HCEC 1CT (cell line): ENCODE data around the gene BARHL1.

Experiments used
- DNase-seq: peaks from one replicate; pipeline ENCODE4 v3.0.0-alpha.2; 2017

Gene BARHL1

DNA sequence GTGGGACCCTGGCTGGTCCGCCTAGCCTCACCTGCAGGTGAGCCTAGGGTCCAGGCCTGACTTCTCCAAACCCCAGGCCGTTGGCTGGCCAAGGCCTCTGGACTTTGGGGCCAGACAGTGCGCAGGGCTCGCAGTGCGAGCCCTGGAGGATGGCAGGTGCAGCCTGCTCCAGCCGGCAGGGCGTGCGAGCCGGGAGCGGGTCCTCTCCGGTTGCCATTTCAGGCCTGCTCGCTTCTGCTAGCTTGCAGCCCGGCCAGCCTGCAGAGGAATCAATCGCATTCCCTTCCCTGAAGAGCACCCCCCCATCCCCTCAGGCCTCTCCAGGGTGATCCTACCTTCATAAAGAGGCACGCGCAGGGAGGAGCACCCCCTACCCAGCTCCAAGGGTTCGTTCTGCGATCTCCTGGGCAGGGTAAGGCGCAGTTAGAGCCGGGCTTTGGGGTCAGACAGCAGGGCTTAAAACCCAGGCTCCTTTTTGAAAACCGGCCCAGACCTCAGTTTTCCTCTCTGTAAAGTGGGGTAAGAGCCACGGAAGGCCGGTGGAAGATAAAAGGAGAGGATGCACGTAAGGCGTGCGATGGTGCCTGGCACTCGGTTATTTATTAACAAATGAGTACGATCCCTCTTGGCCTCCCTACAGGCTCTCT, 6.2 kb downstream of the BARHL1 start:
- DNase-seq = no peak

DNA sequence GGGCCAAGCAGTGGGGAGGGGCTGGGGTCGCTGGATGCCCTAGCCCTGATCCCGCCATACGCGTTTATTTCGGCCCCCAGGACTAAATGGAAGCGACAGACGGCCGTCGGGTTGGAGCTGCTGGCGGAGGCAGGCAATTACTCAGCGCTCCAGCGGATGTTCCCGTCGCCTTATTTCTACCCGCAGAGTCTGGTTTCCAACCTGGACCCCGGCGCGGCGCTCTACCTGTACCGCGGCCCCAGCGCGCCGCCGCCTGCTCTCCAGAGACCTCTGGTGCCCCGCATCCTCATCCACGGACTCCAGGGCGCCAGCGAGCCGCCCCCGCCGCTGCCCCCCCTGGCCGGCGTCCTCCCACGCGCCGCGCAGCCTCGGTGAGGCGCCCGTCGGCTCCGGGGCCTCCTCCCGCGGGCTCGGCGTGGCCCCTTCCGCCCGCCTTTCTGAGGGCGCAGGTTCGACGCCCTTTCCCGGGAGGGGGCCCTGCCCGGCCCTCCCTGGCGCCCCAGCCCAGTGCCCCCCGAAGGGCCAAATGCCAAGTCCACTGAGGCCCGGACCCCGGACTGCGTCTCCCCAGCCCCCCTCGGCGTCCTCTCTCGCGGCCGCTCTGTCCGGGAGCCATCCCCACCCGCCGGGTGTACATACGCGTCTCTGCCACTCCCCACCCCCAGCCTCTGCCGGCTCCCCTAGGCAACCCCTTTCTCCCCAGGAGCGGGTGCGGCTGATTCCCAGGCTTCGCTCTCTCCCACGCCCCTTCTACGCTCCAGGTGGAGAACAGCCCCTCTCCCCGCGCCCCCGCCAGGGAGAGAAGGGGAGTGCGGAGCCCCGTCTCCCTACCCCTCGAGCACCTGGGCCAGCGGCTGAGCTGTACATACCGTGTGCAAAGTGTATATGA, 7.0 kb downstream of the BARHL1 start:
- no peak for DNase-seq

DNA sequence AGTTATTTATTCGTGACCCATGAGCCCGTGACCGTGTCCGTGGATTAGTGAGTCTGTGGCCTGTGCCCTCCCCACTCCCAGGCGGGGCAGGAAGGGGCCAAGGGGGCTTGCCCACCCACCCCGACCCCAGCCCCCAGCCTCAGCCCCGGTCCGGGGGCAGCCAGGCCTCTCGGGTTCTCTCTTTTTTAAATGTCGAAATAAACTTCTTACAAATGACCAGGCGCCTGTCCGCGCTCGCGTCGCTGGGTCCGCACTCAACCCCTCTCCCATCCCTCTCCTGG, 7.6 kb downstream of the BARHL1 start:
- no peak for DNase-seq

DNA sequence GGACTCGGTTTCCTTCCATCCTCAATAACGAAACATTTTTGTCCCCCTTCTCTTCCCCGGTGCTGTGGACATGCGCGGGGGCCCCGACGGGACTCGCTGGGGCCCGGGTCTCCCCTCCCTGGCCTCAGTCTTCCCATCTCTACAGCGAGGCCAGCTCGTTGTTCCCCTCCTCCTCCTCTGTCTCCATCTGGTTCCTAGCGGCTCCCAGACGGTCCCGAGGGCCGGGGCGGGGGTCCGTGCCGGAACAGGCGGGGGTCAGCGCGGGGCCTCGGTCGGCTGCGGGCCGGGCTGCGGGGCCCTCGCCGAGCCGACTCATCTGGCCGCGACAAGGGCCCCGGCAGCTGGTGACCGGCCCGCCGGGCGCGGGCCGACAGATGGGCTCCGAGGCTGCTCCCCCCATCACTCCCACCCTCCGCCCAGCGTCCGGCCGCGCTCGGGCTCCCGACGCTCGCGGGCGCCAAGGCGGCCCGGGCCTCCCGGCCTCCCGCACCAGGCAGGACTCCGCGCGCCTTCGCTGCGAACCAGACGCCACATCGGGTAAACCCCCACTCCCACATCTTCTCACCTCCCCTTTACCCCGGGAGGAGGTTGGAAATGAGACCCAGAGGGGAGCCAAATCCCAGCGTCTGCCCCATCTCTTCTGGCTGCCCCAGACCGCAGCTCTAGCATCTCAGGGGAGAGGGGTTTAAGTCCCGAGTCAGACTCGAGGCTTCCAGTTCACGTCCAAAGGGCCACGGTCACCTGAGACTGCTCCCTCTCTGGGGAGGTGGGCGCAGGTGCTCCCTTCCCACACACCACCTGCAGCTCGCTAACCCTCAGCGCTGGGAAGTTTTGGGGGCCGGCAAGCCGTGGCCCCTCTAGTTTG, 8.1 kb downstream of the BARHL1 start:
- no peak for DNase-seq

DNA sequence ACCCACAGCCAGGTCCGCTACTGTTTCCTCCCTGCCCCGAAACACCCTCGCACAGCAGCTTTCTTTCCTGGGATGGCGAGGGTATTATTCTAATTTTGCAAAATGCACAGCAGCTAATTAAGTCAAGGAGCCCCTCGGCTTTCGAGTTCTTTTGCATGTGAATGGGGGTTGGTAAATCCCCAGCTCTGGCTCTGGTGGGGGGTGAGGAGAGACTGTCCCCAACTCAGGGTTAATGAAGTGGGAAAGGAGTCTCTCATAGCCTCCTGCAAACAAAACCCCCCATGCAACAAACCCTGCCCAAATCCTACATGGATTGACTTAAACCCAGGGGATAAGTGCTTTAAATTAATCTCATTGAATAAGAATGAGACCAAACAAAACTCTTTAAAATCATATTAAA, 8.8 kb downstream of the BARHL1 start:
- DNase-seq = no peak

DNA sequence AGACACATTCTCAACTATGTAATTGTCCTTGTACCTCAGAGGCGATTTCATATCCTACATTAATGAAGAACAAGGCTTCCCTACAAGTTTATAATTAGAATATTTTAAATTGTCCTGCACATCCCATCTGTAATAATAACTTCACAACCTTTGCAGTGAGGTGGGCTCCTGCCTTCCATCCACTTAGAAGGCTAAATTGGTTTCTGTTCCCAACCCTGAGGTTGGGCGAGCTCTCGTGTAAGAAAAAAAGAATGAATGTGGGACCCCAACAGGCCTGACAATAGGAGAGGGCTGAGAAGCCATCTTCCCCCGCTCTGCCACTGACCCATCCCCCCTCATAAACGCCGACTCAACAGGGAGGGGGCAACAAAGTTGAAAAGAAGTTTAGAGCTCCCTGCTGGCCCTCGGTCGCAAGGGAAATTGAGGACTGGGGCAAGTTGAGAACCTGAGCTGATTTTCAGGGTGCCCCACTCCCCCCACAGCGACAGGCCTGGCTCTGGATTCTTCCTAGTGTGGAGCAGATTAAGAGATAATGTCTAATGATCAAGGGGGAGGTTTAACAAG, 9.4 kb downstream of the BARHL1 start:
- no peak for DNase-seq

DNA sequence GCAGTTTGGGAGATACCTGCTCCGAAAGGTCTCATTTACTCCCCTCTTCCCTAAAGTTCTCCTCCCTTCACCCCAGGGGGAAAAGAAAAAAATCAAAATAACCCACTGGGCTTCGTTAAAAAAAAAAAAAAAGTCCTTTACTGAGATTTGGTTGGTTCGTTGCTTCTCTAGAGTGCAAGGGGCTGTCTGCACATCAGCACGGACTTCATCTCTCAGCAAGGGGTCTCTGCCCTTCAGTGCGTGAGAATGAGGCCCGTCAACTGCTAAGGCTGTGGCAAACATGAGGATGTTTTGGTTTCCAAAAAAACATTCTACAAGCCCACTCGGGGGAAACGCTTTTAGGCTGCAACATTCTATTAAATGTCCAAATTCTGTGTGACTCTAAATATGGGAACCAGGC, 10.0 kb downstream of the BARHL1 start:
- no peak for DNase-seq

DNA sequence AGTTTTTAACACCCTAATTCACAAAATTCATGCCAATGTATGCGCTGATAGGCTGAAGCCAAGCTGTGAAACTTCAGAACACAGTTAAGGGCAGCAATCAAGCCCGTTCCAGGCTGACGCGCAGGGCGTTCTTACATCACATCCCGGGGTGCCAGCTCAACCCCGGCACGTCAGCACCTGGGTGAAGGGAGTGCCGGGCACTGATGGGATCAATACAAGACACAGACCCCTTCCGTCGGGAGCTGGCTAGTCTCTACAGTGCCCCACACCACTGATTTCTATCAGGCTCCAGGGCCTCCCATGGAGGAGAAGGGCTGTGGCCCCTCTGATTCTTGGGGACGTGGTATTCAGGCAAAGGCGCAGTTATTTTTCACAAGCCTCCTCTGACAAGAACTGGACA, 12.0 kb downstream of the BARHL1 start:
- DNase-seq = no peak

DNA sequence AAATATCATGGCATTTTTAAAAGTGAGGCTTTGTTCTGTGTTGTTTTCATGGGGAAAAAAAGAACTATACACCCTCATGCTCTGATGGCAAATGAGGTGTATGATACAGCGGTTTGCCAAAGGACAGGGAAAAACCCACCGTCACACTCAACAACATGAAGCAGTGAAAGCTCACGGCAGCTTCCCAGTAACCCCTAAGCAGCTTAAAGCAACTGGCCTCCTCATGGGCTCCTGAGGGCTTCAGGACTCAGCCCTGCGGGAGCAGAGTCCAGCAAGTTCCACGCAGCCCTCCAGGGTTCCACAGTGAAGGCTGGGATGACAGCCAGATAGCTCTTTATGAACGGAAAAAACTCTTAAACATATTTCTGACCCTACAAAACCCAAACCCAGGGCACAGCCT, 12.9 kb downstream of the BARHL1 start:
- DNase-seq = no peak

DNA sequence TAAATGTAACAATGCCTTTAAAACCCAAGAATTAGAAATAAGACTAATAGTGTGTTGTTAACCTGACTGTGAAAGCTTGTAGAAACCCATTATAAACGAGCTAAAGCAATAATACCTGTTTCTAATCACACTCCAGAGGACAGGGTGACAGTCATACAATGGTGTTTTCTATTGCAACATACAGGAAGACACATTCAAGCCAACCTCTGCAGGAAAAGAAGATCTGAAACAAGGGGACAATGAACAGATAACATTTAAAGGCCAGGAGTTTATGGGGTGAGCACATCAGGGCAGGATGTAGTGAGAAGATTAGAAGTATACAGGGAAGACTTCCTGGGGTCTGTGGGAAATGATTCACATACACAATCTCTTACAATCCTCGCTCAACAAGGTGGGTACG, 13.8 kb downstream of the BARHL1 start:
- no peak for DNase-seq

DNA sequence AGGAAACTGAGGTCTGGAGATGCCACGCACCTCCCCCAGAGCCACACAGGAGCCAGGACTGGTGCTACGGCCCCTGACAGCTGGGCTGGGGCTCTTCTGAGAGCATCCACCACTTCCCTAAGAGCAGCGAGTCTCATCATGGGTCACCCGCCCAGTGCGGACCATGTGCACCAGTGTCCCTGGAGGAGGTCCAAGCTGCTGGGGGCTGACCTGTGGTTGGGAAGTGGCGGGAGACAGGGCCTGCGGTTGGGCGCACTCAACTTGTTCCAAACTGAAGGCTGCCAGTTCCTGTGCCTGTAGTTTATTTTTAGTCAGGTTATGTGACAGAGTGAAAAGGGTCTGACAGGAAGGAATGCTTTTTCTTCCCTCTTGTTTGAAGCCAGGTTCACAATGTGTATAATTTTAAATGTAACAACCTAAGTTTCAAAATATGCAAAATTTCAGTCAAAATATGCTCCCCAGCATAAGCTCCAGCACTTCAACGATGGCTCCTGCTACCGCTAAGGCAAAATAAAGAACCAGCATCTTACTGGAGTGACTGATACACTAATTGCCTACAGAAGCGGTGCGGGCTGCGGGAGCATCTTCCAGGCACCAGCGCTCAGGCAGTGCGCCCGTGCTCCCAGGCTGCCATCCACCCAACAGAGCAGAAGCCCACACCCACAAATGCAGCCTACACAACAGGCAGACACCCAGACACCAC, 14.8 kb downstream of the BARHL1 start:
- DNase-seq = no peak

DNA sequence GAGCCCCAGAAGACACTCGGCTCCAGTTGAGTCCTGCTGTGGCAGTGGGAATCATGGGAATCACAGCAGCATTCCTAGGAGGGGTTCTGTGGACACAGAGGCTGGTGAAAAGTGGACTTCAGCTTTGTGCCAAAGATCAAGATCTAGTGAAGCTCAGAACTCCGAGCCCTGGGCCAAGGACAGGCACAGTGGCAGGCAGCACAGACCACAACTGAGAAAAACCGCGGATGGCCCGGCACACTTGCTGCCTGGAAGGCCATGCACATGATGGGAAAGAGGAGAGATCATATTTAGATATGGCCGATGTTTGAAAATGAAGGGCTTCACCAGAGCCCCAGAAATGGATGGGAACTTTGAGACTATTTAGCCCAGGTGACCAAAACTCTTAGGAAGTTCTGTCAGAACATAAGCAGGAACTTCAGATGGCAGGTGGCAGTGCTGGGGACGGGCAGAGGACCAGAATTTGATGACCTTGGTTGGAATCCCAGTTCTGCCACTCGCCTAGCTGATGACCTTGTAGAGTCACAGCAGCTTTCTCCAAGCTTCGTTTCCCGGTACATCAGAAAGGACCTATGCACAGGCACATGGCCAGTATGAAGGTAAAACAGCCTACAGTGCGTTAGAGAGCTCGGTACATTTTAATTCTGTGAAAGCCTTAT, 18.0 kb downstream of the BARHL1 start:
- no peak for DNase-seq

DNA sequence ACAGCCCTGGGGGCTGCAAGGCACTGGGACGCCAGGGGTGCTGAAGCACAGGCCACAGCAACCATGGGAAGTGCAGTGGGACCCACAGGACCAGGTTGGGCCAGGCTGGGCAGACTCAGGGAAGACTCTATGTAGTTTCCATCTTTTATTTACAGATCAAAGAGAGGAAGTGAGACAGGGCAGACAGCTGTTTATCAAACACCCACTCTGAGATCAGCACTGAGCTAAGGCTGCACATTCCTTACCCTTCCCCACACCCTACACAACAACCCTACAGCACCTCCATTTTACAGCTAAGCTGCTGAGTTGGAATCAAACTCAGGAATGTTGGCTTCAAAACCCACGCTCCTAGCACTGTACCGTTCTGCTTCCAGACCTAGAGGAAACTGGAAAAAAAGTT, 19.8 kb downstream of the BARHL1 start:
- no peak for DNase-seq

DNA sequence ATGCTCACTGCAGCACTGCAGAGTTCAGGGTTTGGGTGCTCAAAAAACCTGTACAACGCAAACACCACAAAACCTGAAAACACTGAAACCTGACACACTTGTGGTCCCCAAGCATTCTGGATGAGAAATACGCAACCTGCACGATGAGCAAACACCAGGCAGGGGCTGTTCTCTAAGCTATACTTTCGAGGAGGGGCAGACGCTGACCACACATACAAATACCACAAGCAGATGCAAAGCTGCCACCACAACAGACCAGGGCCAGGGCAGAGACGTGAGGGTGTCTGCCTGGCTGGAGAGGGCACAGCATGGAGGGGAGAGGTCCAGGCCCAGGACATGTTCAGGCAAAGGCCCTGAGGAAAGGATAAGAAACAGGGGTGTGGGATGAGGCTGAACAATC, 23.0 kb downstream of the BARHL1 start:
- DNase-seq = no peak

DNA sequence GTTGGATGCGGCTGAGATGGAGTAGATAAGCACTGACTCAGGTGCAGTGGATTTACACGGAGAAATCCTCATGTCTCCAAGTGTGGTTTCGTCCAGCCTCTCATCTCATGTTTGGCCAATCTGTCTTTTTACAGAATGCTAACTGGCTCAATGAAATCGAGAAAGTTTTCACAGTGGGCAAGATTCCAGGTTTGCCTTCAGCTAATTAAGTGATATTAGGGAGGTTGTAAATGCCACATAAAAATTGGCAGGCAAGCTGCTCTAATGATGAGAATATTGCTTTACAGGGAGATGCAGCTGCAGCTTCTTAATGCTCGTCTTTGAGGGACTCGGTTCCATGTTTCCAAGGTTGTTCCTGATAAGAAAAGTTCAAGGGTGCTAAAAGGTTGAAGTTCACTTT, 23.7 kb downstream of the BARHL1 start:
- no peak for DNase-seq

DNA sequence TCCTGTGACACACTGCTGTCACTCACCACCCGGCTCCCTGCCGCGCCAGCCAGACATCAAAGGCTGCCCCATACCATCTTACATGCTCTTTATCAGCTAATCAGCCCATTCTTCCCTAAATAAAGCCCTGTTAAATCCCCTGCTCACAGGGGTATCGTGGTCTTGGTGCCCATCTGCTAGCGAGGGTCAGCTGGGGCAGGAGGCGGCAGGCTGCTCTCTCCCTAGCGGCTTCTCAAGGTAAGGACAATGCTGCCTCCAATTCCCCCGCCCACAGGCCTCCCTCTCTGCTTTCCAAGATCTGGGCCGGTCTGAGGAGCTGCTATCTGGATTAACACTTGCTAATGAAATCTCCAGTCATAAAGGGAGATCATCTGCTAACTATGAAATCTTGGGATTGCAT, 26.8 kb downstream of the BARHL1 start:
- DNase-seq = no peak

DNA sequence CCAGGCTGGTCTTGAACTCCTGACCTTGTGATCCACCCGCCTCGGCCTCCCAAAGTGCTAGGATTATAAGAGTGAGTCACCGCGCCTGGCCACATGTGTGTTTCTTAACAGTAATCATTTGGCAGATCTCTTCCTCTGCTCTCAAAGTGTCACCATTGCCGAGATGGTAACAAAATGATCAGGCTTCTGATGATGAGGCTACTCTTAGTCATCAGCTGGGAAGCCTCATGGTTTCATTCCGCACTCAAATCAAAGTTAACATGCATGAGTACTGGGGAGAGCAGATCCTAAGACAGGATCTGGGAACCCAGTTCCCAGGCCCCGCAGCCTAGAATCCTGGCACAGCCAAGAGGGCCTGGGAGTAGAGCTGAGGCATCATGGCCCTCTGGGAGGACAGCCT, 27.4 kb downstream of the BARHL1 start:
- peak; percentile 99 for DNase-seq

DNA sequence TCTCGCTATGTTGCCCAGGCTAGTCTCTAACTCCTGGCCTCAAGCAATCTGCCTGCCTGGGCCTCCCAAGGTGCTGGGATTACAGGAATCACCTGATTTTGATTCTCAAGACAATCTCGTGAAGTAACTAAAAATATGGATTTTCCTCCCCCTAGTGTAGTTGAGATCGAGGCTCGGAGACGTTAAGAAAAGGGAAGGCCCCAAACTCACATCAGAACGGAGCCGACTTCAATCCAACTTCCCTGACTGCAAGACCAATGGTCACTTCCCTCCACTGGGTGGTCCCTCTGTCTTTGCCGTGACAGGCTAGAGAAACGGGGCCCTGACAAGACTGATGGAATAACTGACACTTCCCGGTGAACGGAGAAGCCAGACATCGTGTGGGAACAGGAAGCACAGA, 28.3 kb downstream of the BARHL1 start:
- peak; percentile 67 for DNase-seq

DNA sequence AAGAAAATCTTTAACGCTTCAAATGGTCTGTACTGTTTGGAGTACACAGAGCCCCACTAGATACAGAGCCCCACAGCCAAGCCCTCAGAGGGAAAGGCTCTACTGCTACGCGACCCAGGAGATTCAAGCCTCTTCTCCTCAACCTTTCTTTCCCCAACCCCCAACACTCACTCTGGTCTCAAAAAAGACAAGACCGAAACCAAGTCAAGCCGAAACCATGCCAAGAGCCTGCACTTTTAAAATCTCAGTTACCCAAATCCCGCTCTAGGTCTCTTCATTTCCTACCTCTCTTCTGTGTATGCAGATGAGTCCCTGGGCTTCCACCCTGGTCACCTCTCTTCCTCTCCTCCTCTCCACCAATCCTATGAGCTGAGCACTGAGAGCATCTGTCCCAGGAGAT, 31.9 kb downstream of the BARHL1 start:
- DNase-seq = no peak

DNA sequence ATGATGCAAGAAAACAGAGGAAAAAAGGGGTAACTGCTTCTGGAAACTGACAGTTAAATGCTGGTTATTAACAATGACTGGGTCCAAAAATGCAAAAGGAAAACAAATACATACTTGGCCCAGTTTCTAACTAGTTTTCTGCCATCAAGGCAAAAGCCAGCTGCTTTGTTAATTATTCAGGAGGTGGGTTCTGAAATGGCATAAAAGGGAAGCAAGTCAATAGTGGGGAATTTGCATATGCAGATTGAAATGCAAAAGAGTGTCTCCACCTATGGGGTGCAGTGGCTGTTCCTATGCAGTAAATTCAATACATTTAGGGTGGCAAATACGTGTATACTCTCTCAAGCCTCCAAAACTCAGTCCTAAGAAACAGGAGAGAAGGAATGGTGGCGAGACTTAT, 33.4 kb downstream of the BARHL1 start:
- DNase-seq = no peak

DNA sequence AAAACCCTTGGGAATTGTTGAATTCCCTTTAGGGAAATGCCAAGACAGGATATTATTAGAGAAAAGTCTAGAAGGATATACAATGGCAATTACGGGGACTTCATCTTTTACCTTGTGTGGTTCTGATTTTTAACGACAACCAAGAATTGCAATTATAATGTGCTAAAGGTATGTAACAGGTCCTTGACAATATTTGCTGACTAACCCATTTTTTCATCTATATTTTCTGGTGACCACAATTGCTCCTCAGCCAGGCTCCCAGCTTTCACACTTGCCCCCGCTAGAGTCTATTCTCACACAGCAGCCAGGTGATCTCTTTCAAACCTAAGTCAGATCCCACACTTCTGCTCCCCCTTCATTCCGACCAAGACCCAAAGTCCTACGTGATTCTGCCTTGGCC, 34.3 kb downstream of the BARHL1 start:
- DNase-seq = no peak

DNA sequence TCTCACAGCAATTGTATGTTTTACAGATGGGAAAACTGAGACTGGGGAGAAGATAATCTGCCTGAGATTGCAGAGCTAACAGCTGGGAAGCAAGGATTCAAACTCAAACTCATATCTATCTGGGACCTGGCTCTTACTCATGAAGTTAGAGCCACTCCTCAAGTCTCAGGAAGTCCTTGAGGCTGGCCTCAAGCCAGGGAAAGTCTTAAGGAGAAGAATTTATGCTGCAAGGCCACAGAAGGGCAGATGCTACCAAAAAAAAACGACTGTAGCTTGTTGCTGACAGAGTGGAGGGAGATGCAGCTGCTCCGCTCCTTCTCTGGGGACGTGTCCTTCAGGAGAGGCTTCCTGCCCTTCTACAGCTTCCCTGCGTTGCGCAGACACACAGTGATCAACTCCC, 39.8 kb downstream of the BARHL1 start:
- peak; percentile 4 for DNase-seq
